ENCODE results near the gene PHKA2. TPM values are rescaled to one million over a fixed set of nuclear protein-coding genes. Genes with fewer than 3 reads are reported as not detected.

Gene PHKA2
- total and polyA plus RNA-seq, 2 donors (not counting 1 experiment from before 2014, with no cell fraction given): 7.9 to 8.3 TPM

DNA sequence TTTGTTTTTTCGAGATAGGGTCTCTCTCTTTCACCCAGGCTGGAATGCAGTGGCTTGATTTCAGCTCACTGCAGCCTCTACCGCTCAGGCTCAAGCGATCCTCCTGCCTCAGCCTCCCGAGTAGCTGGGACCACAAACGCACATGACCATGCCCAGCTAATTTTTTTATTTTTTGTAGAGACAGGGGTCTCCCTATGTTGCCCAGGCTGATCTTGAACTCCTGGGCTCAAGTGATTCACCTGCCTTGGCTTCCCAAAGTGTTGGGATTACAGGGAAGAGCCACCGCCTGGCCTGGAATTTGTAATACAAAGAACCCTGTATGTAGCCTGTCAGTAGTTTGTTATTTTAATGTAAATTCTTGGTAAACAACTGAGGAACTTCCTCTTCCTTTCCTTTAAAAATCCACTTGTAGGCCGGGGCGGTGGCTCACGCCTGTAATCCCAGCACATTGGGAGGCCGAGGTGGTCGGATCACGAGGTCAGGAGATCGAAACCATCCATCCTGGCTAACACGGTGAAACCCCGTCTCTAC lies 119.5 kb downstream of the PHKA2 start:
- TF ChIP-seq, protein P1, sequence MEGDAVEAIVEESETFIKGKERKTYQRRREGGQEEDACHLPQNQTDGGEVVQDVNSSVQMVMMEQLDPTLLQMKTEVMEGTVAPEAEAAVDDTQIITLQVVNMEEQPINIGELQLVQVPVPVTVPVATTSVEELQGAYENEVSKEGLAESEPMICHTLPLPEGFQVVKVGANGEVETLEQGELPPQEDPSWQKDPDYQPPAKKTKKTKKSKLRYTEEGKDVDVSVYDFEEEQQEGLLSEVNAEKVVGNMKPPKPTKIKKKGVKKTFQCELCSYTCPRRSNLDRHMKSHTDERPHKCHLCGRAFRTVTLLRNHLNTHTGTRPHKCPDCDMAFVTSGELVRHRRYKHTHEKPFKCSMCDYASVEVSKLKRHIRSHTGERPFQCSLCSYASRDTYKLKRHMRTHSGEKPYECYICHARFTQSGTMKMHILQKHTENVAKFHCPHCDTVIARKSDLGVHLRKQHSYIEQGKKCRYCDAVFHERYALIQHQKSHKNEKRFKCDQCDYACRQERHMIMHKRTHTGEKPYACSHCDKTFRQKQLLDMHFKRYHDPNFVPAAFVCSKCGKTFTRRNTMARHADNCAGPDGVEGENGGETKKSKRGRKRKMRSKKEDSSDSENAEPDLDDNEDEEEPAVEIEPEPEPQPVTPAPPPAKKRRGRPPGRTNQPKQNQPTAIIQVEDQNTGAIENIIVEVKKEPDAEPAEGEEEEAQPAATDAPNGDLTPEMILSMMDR (conservative IDR thresholded peaks at IDR 0.05 in 1 of 2, IDR thresholded peaks at IDR 0.05 in 1 of 2; ENCODE audit: low read depth in 1 of 2, low read length in 2 of 2): no peak
- no peak for TF ChIP-seq EZH2 (IDR thresholded peaks at IDR 0.05; ENCODE audit: low read length, missing control alignments)
- Histone ChIP-seq H4K20me1 (ENCODE audit: control insufficient read depth, extremely low read depth, insufficient read depth, low read length) (no peaks in the 10 kb centered on the region), H3K27ac (ENCODE audit: insufficient read depth, low read length) (no peak overlapping the region), H3K27me3 (ENCODE audit: control insufficient read depth, insufficient read depth, low read length) (no peaks in the 10 kb centered on the region), H3K9me3 (ENCODE audit: control insufficient read depth, insufficient read depth, low read depth, low read length) (no peaks in the 10 kb centered on the region), H3K79me2 (ENCODE audit: control insufficient read depth, insufficient read depth, low read length) (no peaks in the 10 kb centered on the region), H2AFZ (ENCODE audit: low read length) (no peak overlapping the region), H3K4me1 (ENCODE audit: control insufficient read depth, extremely low read depth, insufficient read depth, low read length) (no peaks in the 10 kb centered on the region), H3K4me3 (replicated peaks in 1 of 4; ENCODE audit: control extremely low read depth in 1 of 4, insufficient read depth in 1 of 4, low read depth in 3 of 4, low read length in 4 of 4) (no peak overlapping the region), H3K36me3 (ENCODE audit: control insufficient read depth, insufficient read depth, low read length) (no peaks in the 10 kb centered on the region), H3K9ac (ENCODE audit: insufficient read depth, low read length) (no peak overlapping the region), H3K4me2 (ENCODE audit: extremely low read depth, insufficient read depth, low read length) (no peak overlapping the region)
- no peak for DNase-seq (ENCODE audit: low read depth in 2 of 2)

DNA sequence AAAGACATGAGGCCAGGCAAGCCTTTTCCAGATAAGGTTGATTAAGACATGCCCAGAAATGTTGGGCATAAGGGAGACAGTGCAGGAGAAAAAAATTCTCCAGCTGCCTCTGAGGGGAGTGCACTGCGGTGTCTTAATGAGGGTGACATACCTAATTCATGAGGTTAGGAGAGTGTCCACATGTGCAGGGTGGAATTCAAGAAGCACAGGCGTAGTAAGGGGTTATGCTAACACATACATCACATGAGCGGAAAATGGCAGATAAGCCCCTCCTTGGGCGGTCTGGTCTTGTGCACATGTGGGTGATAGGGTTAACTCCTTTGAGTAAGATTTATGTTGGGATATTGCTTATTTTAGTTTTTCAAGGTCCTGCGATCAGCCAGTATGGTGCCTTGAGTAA lies 122.4 kb downstream of the PHKA2 start:
- no peaks in the 10 kb centered on the region for H3K9me3 ChIP-seq (ENCODE audit: control insufficient read depth, insufficient read depth, low read depth, low read length)
- no peak overlapping the region for H3K4me2 ChIP-seq (ENCODE audit: extremely low read depth, insufficient read depth, low read length)
- DNase-seq (ENCODE audit: low read depth in 2 of 2): no peak
- H3K27me3 ChIP-seq (ENCODE audit: control insufficient read depth, insufficient read depth, low read length): no peaks in the 10 kb centered on the region
- no peak overlapping the region for H3K9ac ChIP-seq (ENCODE audit: insufficient read depth, low read length)
- no peak overlapping the region for H3K4me3 ChIP-seq (replicated peaks in 1 of 4; ENCODE audit: control extremely low read depth in 1 of 4, insufficient read depth in 1 of 4, low read depth in 3 of 4, low read length in 4 of 4)
- no peaks in the 10 kb centered on the region for H3K36me3 ChIP-seq (ENCODE audit: control insufficient read depth, insufficient read depth, low read length)
- no peaks in the 10 kb centered on the region for H3K79me2 ChIP-seq (ENCODE audit: control insufficient read depth, insufficient read depth, low read length)
- no peak overlapping the region for H2AFZ ChIP-seq (ENCODE audit: low read length)
- no peak overlapping the region for H3K27ac ChIP-seq (ENCODE audit: insufficient read depth, low read length)
- TF ChIP-seq, protein P1 (conservative IDR thresholded peaks at IDR 0.05 in 1 of 2, IDR thresholded peaks at IDR 0.05 in 1 of 2; ENCODE audit: low read depth in 1 of 2, low read length in 2 of 2): no peak
- TF ChIP-seq EZH2 (IDR thresholded peaks at IDR 0.05; ENCODE audit: low read length, missing control alignments): no peak
- no peaks in the 10 kb centered on the region for H3K4me1 ChIP-seq (ENCODE audit: control insufficient read depth, extremely low read depth, insufficient read depth, low read length)
- H4K20me1 ChIP-seq (ENCODE audit: control insufficient read depth, extremely low read depth, insufficient read depth, low read length): no peaks in the 10 kb centered on the region

DNA sequence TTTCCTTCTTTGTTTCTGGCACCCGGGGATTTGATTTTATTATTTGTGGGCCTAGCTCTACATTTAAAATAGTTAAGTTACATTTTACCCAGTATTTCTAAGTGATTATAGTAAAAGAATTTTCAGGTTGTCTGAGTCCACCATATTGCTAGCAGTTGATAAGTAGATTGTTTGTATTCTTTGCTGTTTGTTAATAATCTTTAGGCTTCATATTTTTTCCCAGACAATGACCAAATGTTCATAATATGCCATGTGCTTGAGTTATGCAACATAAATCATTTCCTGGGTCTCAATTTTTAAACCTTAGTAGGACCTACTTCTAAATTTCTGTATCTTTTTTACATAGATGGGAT lies 127.3 kb downstream of the PHKA2 start:
- H3K4me2 ChIP-seq (ENCODE audit: extremely low read depth, insufficient read depth, low read length): no peak overlapping the region
- TF ChIP-seq, protein P1 (conservative IDR thresholded peaks at IDR 0.05 in 1 of 2, IDR thresholded peaks at IDR 0.05 in 1 of 2; ENCODE audit: low read depth in 1 of 2, low read length in 2 of 2): no peak
- no peak for TF ChIP-seq EZH2 (IDR thresholded peaks at IDR 0.05; ENCODE audit: low read length, missing control alignments)

More for the DNA sequence above, 127.3 kb downstream of the PHKA2 start:
- H2AFZ ChIP-seq (ENCODE audit: low read length): no peak overlapping the region
- H3K27ac ChIP-seq (ENCODE audit: insufficient read depth, low read length): no peak overlapping the region
- H3K27me3 ChIP-seq (ENCODE audit: control insufficient read depth, insufficient read depth, low read length): no peaks in the 10 kb centered on the region
- H4K20me1 ChIP-seq (ENCODE audit: control insufficient read depth, extremely low read depth, insufficient read depth, low read length): no peaks in the 10 kb centered on the region
- no peaks in the 10 kb centered on the region for H3K36me3 ChIP-seq (ENCODE audit: control insufficient read depth, insufficient read depth, low read length)
- H3K9me3 ChIP-seq (ENCODE audit: control insufficient read depth, insufficient read depth, low read depth, low read length): no peaks in the 10 kb centered on the region
- H3K79me2 ChIP-seq (ENCODE audit: control insufficient read depth, insufficient read depth, low read length): no peaks in the 10 kb centered on the region
- no peak overlapping the region for H3K9ac ChIP-seq (ENCODE audit: insufficient read depth, low read length)
- H3K4me3 ChIP-seq (replicated peaks in 1 of 4; ENCODE audit: control extremely low read depth in 1 of 4, insufficient read depth in 1 of 4, low read depth in 3 of 4, low read length in 4 of 4): no peak overlapping the region
- DNase-seq (ENCODE audit: low read depth in 2 of 2): no peak
- H3K4me1 ChIP-seq (ENCODE audit: control insufficient read depth, extremely low read depth, insufficient read depth, low read length): no peaks in the 10 kb centered on the region

Data from fibroblast of lung (primary cell).